Choroid plexus epithelial cell (primary cell): ENCODE results near the gene EP300.

Source experiments
- DNase-seq: peaks from one replicate; pipeline ENCODE4 v3.0.0-alpha.2; 2010; ENCODE audit warnings: low read depth
- H3K4me3 ChIP-seq: 2 replicates; pipeline ENCODE4 v1.5.1; 2011; ENCODE audit warnings: low read depth, mild to moderate bottlenecking, control low read depth, low read length, moderate library complexity
- TF ChIP-seq, protein P1 (sequence below): conservative IDR thresholded peaks from 2 replicates; pipeline ENCODE4 v1.5.1; 2011; ENCODE audit warnings: low read depth, mild to moderate bottlenecking, control low read depth, inconsistent platforms, low read length, moderate library complexity

EP300 gene

DNA sequence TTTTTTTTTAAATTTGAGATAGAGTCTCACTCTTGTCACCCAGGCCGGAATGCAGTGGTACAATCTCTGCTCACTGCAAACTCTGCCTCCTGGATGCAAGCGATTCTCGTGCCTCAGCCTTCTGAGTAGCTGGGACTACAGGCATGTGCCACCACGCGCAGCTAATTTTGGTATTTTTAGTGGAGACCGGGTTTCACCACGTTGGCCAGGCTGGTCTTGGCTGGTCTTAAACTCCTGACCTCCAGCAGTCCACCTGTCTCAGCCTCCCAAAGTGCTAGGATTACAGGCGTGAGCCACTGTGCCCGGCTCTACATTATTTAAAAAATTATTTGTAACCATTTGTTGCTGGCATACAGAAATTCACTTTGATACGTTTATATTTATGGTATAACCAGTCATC is 18.6 kb downstream of the EP300 start:
- no peak overlapping the region for H3K4me3 ChIP-seq
- DNase-seq = no peak
- TF ChIP-seq, protein P1, sequence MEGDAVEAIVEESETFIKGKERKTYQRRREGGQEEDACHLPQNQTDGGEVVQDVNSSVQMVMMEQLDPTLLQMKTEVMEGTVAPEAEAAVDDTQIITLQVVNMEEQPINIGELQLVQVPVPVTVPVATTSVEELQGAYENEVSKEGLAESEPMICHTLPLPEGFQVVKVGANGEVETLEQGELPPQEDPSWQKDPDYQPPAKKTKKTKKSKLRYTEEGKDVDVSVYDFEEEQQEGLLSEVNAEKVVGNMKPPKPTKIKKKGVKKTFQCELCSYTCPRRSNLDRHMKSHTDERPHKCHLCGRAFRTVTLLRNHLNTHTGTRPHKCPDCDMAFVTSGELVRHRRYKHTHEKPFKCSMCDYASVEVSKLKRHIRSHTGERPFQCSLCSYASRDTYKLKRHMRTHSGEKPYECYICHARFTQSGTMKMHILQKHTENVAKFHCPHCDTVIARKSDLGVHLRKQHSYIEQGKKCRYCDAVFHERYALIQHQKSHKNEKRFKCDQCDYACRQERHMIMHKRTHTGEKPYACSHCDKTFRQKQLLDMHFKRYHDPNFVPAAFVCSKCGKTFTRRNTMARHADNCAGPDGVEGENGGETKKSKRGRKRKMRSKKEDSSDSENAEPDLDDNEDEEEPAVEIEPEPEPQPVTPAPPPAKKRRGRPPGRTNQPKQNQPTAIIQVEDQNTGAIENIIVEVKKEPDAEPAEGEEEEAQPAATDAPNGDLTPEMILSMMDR = no peak

DNA sequence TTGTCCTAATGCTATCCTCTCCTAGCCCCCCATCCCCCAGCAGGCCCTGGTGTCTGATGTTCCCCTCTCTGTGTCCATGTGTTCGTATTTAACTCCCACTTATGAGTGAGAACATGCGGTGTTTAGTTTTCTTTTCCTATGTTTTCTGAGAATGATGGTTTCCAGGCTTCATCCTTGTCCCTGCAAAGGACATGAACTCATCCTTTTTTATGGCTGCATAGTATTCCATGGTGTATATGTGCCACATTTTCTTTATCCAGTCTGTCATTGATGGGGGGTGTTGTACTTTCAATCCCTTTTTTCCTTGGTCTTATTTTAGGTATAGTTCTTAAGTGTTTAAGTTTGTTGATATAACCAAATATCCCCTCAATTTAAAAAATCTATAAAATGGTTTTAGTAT is 23.9 kb downstream of the EP300 start:
- no peak overlapping the region for H3K4me3 ChIP-seq
- TF ChIP-seq, protein P1 = no peak
- no peak for DNase-seq

DNA sequence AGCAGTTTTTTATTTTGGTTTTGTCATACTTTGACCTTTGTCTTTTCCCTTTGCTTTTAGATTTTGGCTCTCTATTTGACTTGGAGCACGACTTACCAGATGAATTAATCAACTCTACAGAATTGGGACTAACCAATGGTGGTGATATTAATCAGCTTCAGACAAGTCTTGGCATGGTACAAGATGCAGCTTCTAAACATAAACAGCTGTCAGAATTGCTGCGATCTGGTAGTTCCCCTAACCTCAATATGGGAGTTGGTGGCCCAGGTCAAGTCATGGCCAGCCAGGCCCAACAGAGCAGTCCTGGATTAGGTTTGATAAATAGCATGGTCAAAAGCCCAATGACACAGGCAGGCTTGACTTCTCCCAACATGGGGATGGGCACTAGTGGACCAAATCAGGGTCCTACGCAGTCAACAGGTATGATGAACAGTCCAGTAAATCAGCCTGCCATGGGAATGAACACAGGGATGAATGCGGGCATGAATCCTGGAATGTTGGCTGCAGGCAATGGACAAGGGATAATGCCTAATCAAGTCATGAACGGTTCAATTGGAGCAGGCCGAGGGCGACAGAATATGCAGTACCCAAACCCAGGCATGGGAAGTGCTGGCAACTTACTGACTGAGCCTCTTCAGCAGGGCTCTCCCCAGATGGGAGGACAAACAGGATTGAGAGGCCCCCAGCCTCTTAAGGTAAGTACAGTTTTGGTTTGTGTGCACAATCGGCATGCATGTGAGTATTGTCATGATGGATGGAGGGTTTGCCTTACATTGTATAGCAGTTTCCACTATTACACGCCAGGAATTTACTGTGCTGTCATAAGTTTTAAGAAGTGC is 25.0 kb downstream of the EP300 start:
- no peak for DNase-seq
- TF ChIP-seq, protein P1 = no peak
- no peak overlapping the region for H3K4me3 ChIP-seq

DNA sequence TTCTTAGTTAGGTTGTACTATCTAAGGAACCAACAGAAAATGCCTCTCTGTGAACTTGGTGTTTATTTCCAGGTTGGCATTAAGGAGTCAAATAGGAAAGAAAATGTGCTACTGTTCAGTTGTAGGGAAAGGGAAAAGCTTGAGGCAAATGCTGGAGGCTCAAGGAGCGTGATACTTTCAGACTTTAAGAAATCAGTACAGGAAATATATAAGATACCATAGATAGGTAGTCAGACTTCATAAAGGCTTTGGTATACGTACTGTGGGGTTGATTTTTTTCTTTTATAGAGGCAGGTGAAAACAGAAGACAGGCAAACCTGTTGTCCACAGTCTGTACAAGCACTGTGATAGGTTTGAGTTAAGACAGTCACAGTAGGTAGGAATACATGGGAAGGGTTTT is 30.8 kb downstream of the EP300 start:
- TF ChIP-seq, protein P1 = no peak

DNA sequence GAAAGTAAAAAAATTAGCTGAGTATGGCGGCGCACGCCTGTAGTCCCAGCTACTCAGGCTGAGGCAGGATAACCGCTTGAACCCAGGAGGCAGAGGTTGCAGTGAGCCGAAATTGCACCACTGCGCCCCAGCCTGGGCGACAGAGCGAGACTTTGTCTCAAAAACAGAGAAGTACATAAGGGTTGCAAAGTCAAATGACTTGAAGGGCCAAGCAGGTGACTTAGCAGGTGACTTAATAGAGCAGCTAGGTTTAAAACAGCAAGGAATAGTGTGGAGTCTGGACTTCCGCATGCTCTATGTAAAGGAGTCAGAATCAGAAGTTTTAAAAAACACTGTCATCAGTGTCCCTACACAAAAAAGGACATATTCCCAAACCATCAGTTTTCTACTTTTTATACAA is 31.7 kb downstream of the EP300 start:
- H3K4me3 ChIP-seq = no peak overlapping the region
- DNase-seq = no peak
- TF ChIP-seq, protein P1 = no peak

More for the DNA sequence above, 30.8 kb downstream of the EP300 start:
- H3K4me3 ChIP-seq = no peak overlapping the region
- DNase-seq = peak; percentile 58

DNA sequence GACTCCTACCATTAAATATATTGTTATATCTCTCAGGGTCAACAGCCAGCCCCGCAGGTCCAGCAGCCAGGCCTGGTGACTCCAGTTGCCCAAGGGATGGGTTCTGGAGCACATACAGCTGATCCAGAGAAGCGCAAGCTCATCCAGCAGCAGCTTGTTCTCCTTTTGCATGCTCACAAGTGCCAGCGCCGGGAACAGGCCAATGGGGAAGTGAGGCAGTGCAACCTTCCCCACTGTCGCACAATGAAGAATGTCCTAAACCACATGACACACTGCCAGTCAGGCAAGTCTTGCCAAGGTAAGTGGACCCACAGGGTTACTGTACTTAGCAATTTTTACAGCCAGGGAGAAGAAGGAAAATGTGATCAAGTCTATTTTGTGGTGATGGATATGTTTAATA is 35.1 kb downstream of the EP300 start:
- no peak for DNase-seq
- TF ChIP-seq, protein P1 = no peak
- no peak overlapping the region for H3K4me3 ChIP-seq

DNA sequence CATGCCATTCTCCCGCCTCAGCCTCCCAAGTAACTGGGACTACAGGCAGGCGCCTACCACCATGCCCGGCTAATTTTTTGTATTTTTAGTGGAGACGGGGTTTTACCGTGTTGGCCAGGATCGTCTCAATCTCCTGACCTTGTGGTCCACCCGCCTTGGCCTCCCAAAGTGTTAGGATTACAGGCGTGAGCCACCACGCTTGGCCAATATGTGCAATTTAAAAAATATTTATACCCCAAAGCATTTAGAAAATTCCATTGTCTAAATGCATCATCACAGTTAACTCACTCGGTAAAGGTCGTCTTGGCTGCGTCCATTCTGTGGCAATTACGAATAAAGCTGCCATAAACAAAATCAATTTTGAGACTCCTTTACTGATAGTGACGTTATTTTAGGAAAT is 36.2 kb downstream of the EP300 start:
- DNase-seq = no peak
- no peak overlapping the region for H3K4me3 ChIP-seq
- TF ChIP-seq, protein P1 = no peak
